Raji (cell line): Measurements from ENCODE around the gene ERVK3-1.

Source experiments
- POLR2A ChIP-seq: IDR thresholded peaks from 2 replicates; pipeline ENCODE4 v1.6.1; 2011; ENCODE audit warnings: low read depth, low read length, control low read depth; ENCODE audit not compliant: insufficient read depth

Gene ERVK3-1

GRCh38 chr19:58284199-58284598 lies 21.0 kb upstream of the ERVK3-1 start:
- no peak for TF ChIP-seq POLR2A

DNA sequence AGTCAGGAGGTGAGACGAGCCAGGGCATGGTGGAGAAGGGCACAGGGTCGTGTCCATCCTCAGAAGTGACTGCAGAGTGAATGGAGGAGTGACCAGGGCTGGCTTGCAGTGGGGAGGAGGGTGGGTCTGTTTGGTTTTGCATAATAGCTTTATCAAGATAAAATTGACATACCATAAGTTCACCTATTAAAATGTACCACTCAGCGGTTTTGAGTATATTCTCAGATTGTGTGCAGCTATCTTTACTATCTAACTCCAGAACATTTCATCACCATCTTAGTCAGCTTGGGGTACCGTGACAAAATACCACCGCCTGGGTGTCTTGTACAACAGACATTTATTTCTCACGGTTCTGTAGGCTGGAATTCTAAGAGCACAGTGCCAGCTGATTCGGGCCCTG lies 13.2 kb upstream of the ERVK3-1 start:
- no peak for TF ChIP-seq POLR2A

- TF ChIP-seq POLR2A: no peak
These were observed 10.3 kb upstream of the ERVK3-1 start for GRCh38 chr19:58294743-58295374.

GRCh38 chr19:58296104-58296503 lies 9.1 kb upstream of the ERVK3-1 start:
- no peak for TF ChIP-seq POLR2A

DNA sequence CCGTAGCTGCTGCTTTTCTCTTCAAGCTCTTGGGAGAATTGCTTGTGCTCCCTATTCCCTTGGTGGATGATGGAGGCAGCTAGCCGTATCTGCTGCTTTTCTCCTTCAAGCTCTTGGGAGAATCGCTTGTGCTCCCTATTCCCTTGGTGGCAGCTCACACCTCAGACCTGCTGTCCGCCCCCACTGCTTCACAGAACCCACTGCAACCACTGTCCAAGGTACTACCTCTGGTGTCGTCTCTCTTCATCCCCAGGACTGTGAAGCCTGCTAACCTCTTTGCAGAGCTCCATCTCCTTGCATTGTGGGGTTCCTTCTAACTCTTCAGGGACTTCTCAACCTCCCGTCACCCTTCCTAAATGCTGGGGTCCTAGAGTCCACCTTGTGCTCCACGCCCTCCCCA lies 4.6 kb upstream of the ERVK3-1 start:
- no peak for TF ChIP-seq POLR2A

DNA sequence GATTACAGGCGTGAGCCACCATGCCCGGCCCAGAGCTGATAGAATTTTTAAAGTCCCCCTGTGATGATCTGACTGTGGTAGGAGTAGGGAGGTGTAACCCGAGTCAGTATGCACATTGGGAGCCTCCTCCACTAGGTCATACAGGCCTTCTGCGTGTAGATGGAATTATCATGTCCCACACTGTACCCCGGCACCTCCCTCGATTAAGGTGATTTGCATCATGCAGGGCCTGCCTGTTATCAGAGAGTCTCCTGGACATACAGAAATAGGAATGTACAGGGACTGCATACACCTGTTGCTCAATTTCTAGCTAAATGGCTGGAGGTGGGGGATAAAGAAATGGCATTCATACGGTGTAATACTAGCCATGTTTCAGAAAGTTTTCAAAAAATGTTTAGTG lies 922 bp upstream of the ERVK3-1 start:
- no peak for TF ChIP-seq POLR2A

DNA sequence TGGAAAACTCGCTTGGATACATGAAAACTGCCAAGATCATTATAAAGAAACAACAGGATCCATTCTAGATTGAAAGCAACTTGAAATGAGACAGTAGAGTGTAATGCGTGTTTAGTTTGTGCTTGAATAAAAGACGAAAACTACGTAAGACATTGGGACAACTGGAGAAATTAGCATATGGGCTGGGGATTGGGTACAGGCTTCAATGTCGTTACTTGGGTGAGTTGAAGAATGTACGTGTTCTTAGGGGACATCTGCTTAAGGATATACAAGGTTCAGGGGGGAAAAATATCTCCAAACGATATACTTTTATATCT lies 471 bp upstream of the ERVK3-1 start:
- no peak for TF ChIP-seq POLR2A

DNA sequence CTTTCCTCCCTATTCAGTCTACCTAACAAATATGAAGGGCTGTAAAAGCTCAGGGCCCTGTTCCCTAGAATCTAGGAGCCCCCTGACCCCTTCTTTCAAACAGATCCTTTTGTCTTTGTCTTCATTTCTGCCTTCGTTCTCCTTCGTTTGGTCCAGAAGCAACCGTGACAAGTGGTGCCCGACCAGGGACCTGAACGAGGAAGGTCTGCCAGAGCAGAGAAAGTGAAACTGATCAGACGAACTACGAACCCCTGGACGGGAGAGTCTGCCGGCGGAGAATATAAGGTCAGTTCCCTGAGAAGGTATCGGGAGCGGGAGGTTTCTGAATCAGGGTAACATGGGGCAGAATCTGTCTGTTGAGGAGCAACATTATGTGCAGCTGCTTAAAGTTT lies 751 bp downstream of the ERVK3-1 start:
- TF ChIP-seq POLR2A: no peak

DNA sequence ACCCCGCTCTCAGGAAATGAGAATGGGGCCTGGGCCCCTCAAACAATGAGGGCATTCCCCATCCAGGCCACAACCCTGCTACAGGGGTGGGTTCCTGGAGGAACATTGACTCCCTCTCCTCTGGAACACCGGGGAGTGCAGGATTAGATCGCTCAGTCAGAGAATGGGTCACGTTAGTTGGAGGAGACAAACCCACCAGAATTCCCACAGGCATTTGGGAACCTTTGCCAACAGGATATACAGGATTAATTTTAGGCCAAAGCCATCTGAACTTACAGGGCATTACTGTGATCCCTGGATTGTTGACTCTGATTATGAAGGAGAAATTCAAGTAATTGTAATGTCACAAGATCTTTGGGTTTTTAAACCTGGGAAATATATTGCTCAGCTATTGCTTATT lies 2.6 kb downstream of the ERVK3-1 start:
- TF ChIP-seq POLR2A: no peak

DNA sequence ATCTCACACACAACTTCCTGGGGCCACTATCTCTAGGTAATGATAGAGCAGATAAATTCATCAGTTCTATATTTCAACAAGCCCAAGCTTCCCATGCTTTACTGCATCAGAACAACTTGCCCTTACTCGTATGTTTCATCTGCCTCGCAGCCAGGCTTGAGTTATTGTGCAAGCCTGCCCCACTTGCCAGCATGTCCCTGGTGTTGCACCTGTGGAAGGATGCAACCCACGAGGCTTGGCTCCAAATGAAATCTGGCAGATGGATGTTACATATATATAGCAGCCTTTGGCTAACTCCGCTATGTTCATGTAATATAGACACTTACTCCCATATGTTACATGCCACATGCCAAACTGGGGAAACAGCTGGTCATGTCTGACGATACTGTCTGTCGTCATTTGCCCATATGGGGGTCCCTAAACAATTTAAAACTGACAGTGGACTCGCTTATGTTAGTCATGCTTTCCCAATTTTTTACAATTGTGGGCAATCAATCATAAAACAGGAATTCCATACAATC lies 6.2 kb downstream of the ERVK3-1 start:
- TF ChIP-seq POLR2A: no peak

DNA sequence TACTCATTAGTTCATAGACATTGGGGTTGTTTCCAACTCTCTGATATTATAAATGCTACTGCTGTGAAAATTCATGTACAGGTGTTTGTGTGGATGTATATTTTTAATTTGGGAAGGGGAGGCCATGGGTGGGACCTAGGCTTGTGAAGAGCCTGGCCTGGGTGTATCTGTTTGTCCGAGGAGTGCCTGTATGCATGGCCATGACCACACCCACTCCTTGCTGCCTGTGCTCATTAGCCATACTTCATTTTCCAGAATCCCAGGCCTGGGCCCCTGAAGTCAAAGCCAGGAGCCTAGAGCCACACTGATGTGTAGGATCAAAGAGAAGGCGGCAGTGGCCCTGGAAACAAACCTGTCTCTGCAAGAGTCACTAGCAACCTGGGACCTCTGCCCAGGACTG lies 10.4 kb downstream of the ERVK3-1 start:
- no peak for TF ChIP-seq POLR2A

- TF ChIP-seq POLR2A: no peak
These were observed 12.4 kb downstream of the ERVK3-1 start for GRCh38 chr19:58317476-58318072.

- TF ChIP-seq POLR2A: no peak
These were observed 13.1 kb downstream of the ERVK3-1 start for GRCh38 chr19:58318297-58318696.

- no peak for TF ChIP-seq POLR2A
These were observed 14.1 kb downstream of the ERVK3-1 start for GRCh38 chr19:58319241-58319640.

DNA sequence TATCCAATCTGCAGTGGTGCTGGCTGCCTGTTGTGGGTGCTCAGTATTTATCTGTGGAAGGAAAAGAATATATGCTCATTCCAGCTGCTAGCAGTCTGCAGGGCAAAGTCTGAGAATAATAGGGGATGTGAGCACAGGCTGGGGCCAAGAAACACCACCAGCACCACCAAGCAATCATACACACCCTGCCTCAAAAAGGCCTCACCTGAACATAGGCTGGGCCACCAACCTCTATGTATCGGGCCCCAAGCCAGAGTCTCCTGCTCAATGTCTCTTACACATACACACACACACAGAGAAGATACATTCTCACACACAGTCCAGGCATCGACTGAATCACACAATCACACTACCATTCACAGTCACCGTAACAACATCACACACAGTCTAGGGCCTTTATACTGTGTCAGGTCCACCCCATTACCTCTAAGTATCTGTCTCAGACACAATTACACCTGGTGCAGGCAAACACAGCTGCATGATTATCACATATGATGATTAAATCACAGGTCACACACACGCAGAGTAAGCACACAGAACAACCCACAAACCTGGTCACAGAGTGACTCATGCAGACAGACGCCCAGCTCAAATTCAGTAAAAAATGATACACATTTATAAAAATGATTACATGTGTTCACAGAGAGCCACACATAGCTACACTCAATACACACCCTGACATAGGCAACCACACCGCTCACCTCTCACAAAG lies 20.3 kb downstream of the ERVK3-1 start:
- TF ChIP-seq POLR2A: no peak

- no peak for TF ChIP-seq POLR2A
These were observed 21.3 kb downstream of the ERVK3-1 start for GRCh38 chr19:58326501-58326913.
